Smooth muscle cell (in vitro differentiated cells): ENCODE results near the gene CUBN. TPM values are rescaled to one million over a fixed set of nuclear protein-coding genes. Genes with fewer than 3 reads are reported as not detected.

Experiments used
- DNase-seq: peaks from one replicate; lab custom pipeline; 2025; ENCODE audit not compliant: unreplicated experiment; lab: John Stamatoyannopoulos, UW
- H2AFZ ChIP-seq: fragments of 200-600 bp; sonication (generic); 2 replicates; pipeline ENCODE4 v1.6.0; 2016; ENCODE audit warnings: antibody characterized with exemption, low read depth, mild to moderate bottlenecking
- H3F3A ChIP-seq: fragments of 200-600 bp; sonication (generic); 2 replicates; pipeline ENCODE4 v1.6.0; 2017; ENCODE audit warnings: antibody characterized with exemption, low read depth
- H3K27ac ChIP-seq: fragments of 200-600 bp; sonication (generic); 2 replicates; pipeline ENCODE4 v1.5.1; 2016; ENCODE audit warnings: low read depth, mild to moderate bottlenecking
- H3K27me3 ChIP-seq: fragments of 200-600 bp; sonication (generic); 2 replicates; pipeline ENCODE4 v1.6.1; 2016; ENCODE audit warnings: low read depth, mild to moderate bottlenecking
- H3K36me3 ChIP-seq: fragments of 200-600 bp; sonication (generic); 2 replicates; pipeline ENCODE4 v1.5.1; 2016; ENCODE audit warnings: low read depth
- H3K4me1 ChIP-seq: fragments of 200-600 bp; sonication (generic); 2 replicates; pipeline ENCODE4 v1.5.1; 2016; ENCODE audit warnings: low read depth
- H3K4me2 ChIP-seq: fragments of 200-600 bp; sonication (generic); 2 replicates; pipeline ENCODE4 v1.6.0; 2016; ENCODE audit warnings: mild to moderate bottlenecking
- H3K4me3 ChIP-seq: fragments of 200-600 bp; sonication (generic); 2 replicates; pipeline ENCODE4 v1.5.1; 2016; ENCODE audit warnings: mild to moderate bottlenecking
- H3K79me2 ChIP-seq: fragments of 200-600 bp; sonication (generic); 2 replicates; pipeline ENCODE4 v1.6.0; 2016; ENCODE audit warnings: low read depth, mild to moderate bottlenecking
- H3K9ac ChIP-seq: fragments of 200-600 bp; sonication (generic); 2 replicates; pipeline ENCODE4 v1.6.0; 2016; ENCODE audit warnings: low read depth
- H3K9me3 ChIP-seq: fragments of 200-600 bp; sonication (generic); replicated peaks from 2 replicates; pipeline ENCODE4 v1.5.1; 2016; ENCODE audit warnings: low read depth
- H4K20me1 ChIP-seq: fragments of 200-600 bp; sonication (generic); 2 replicates; pipeline ENCODE4 v1.6.0; 2016; ENCODE audit warnings: low read depth
- CTCF ChIP-seq: fragments of 200-600 bp; sonication (generic); IDR thresholded peaks from 2 replicates; pipeline ENCODE4 v1.5.1; 2017; ENCODE audit warnings: borderline replicate concordance, mild to moderate bottlenecking, antibody characterized with exemption; ENCODE audit not compliant: insufficient read depth, poor library complexity, severe bottlenecking
- WGBS: methylation state at CpG from one replicate; pipeline ENCODE4 v1.1.7; 2016; ENCODE audit warnings: low lambda C conversion rate; 5-methylcytosine and 5-hydroxymethylcytosine counted together
- polyA plus RNA-seq: library from polyadenylated mRNA; unstranded; fragments of >200 nt; fragmentation: Nextera tagmentation; extraction: Ambion mirVana; gene quantifications from 2 replicates; pipeline ENCODE4 v1.2.1, GENCODE V29; 2016
- total RNA-seq: library from RNA; depleted of rRNA; stranded (reverse); fragments of >200 nt; gene quantifications from 2 replicates; pipeline ENCODE4 v1.2.3, GENCODE V29; 2014

The CUBN gene
- total and polyA plus RNA-seq, 2 experiments from 2014 or later = 0.62 to 4.7 TPM

- no peak for DNase-seq
- no peak for TF ChIP-seq CTCF
- H4K20me1 ChIP-seq = no peaks in the 10 kb centered on the region
- no peaks in the 10 kb centered on the region for H3K36me3 ChIP-seq
- H3K4me2 ChIP-seq = no peak overlapping the region
- H3K27me3 ChIP-seq = no peaks in the 10 kb centered on the region
- H3K27ac ChIP-seq = no peak overlapping the region
- no peaks in the 10 kb centered on the region for H3K79me2 ChIP-seq
- peaks cover 2% of the 10 kb centered on the region for H3K4me1 ChIP-seq
- no peak overlapping the region for H2AFZ ChIP-seq
- H3K9ac ChIP-seq = no peak overlapping the region
- H3F3A ChIP-seq = peaks cover 6% of the 10 kb centered on the region
- H3K9me3 ChIP-seq = no peaks in the 10 kb centered on the region
- WGBS = 95% methylated on average over 3 of the region's 3 CpGs
- H3K4me3 ChIP-seq = no peak overlapping the region
Measured at GRCh38 chr10:17053513-17053912, 76.1 kb downstream of the CUBN start.

GRCh38 chr10:17053061-17053460 lies 76.5 kb downstream of the CUBN start:
- H3K9ac ChIP-seq = no peak overlapping the region
- H3K79me2 ChIP-seq = no peaks in the 10 kb centered on the region
- H3K36me3 ChIP-seq = no peaks in the 10 kb centered on the region
- no peak overlapping the region for H3K27ac ChIP-seq
- no peaks in the 10 kb centered on the region for H4K20me1 ChIP-seq
- H3K9me3 ChIP-seq = no peaks in the 10 kb centered on the region
- H2AFZ ChIP-seq = no peak overlapping the region
- no peak for DNase-seq
- H3K4me2 ChIP-seq = no peak overlapping the region
- peaks cover 1% of the 10 kb centered on the region for H3F3A ChIP-seq
- no peak for TF ChIP-seq CTCF
- H3K27me3 ChIP-seq = no peaks in the 10 kb centered on the region
- H3K4me1 ChIP-seq = no peaks in the 10 kb centered on the region
- no peak overlapping the region for H3K4me3 ChIP-seq

- Histone ChIP-seq H3K9ac (no peak overlapping the region), H3K4me1 (no peaks in the 10 kb centered on the region), H3K79me2 (no peaks in the 10 kb centered on the region), H3K4me3 (no peak overlapping the region), H3K36me3 (no peaks in the 10 kb centered on the region), H3K4me2 (no peak overlapping the region), H4K20me1 (no peaks in the 10 kb centered on the region), H3K27ac (no peak overlapping the region), H3K9me3 (no peaks in the 10 kb centered on the region), H3F3A (no peaks in the 10 kb centered on the region), H3K27me3 (no peaks in the 10 kb centered on the region), H2AFZ (no peak overlapping the region)
- TF ChIP-seq CTCF = no peak
- 94% methylated on average over 3 of the region's 3 CpGs for WGBS
- DNase-seq = no peak
Measured at GRCh38 chr10:17051851-17052250, 77.8 kb downstream of the CUBN start.

- Histone ChIP-seq H2AFZ (no peak overlapping the region), H3K9ac (no peak overlapping the region), H3K79me2 (no peaks in the 10 kb centered on the region)
Measured at GRCh38 chr10:17049195-17049594, 80.4 kb downstream of the CUBN start.

More at GRCh38 chr10:17049195-17049594, 80.4 kb downstream of the CUBN start:
- H3K27me3 ChIP-seq = no peaks in the 10 kb centered on the region
- no peak overlapping the region for H3K27ac ChIP-seq
- no peak for TF ChIP-seq CTCF
- no peak for DNase-seq
- no peaks in the 10 kb centered on the region for H3K4me1 ChIP-seq
- no peaks in the 10 kb centered on the region for H3F3A ChIP-seq
- H3K9me3 ChIP-seq = no peaks in the 10 kb centered on the region
- H4K20me1 ChIP-seq = no peaks in the 10 kb centered on the region
- WGBS = 76% methylated on average over 1 of the region's 1 CpG
- no peak overlapping the region for H3K4me2 ChIP-seq
- H3K4me3 ChIP-seq = no peak overlapping the region
- no peaks in the 10 kb centered on the region for H3K36me3 ChIP-seq
